SK-N-SH treated with all-trans-retinoic acid at 6 μM for 48 hours (cell line): Measurements from ENCODE around the gene PDLIM7.

ENCODE experiments used
- ATAC-seq: fragments of 200-7000 bp; cut with Tn5 transposase; 3 replicates; pipeline ENCODE4 v1.9.1; 2020; ENCODE audit warnings: mild to moderate bottlenecking, moderate library complexity
- ARNTL ChIP-seq: fragments of 450-650 bp; formaldehyde crosslinking; IDR thresholded peaks from 2 replicates; pipeline ENCODE4 v1.5.0; 2020; ENCODE audit warnings: low read depth, mild to moderate bottlenecking, moderate library complexity, borderline replicate concordance
- CREB5 ChIP-seq: fragments of 250-450 bp; sonication (Bioruptor Pico); IDR thresholded peaks from 2 replicates; pipeline ENCODE4 v1.5.1; 2020; ENCODE audit warnings: low read depth, mild to moderate bottlenecking, moderate library complexity
- CSDC2 ChIP-seq: fragments of 250-450 bp; sonication (Bioruptor Pico); IDR thresholded peaks from 2 replicates; pipeline ENCODE4 v1.5.0; 2020; ENCODE audit warnings: mild to moderate bottlenecking, moderate library complexity
- GLIS3 ChIP-seq: fragments of 250-450 bp; sonication (Bioruptor Pico); IDR thresholded peaks from 2 replicates; pipeline ENCODE4 v1.5.0; 2020; ENCODE audit warnings: mild to moderate bottlenecking, moderate library complexity
- ISL1 ChIP-seq: fragments of 250-450 bp; sonication (Bioruptor Pico); IDR thresholded peaks from 2 replicates; pipeline ENCODE4 v2.1.2; 2022; ENCODE audit warnings: mild to moderate bottlenecking, moderate library complexity
- OSR1 ChIP-seq: fragments of 250-450 bp; sonication (Bioruptor Pico); IDR thresholded peaks from 2 replicates; pipeline ENCODE4 v1.8.0; 2022; ENCODE audit warnings: moderate library complexity, mild to moderate bottlenecking, inconsistent platforms
- PPARA ChIP-seq: fragments of 250-450 bp; sonication (Bioruptor Pico); IDR thresholded peaks from 2 replicates; pipeline ENCODE4 v1.5.0; 2020; ENCODE audit warnings: mild to moderate bottlenecking, borderline replicate concordance
- RARB ChIP-seq: fragments of 250-450 bp; sonication (Bioruptor Pico); IDR thresholded peaks from 2 replicates; pipeline ENCODE4 v1.8.0; 2021; ENCODE audit warnings: mild to moderate bottlenecking, moderate library complexity
- SNAI2 ChIP-seq: fragments of 250-450 bp; sonication (Bioruptor Pico); IDR thresholded peaks from 2 replicates; pipeline ENCODE4 v1.5.0; 2020; ENCODE audit warnings: mild to moderate bottlenecking, moderate library complexity
- TCF4 ChIP-seq: fragments of 250-450 bp; sonication (Bioruptor Pico); IDR thresholded peaks from 2 replicates; pipeline ENCODE4 v1.8.0; 2021; ENCODE audit warnings: mild to moderate bottlenecking, moderate library complexity, borderline replicate concordance
- ZFP3 ChIP-seq: fragments of 250-450 bp; sonication (Bioruptor Pico); IDR thresholded peaks from 2 replicates; pipeline ENCODE4 v1.5.0; 2020; ENCODE audit warnings: mild to moderate bottlenecking, moderate library complexity
- ZFP30 ChIP-seq: fragments of 450-650 bp; formaldehyde crosslinking; IDR thresholded peaks from 2 replicates; pipeline ENCODE4 v1.5.0; 2022; ENCODE audit warnings: mild to moderate bottlenecking, moderate library complexity
- ZNF70 ChIP-seq: fragments of 450-650 bp; formaldehyde crosslinking; IDR thresholded peaks from 2 replicates; pipeline ENCODE4 v1.5.0; 2020; ENCODE audit warnings: mild to moderate bottlenecking, moderate library complexity
- TF ChIP-seq, protein P1 (sequence below): fragments of 250-450 bp; sonication (Bioruptor Pico); IDR thresholded peaks from 2 replicates; pipeline ENCODE4 v1.8.0; 2020; ENCODE audit warnings: mild to moderate bottlenecking, moderate library complexity, borderline replicate concordance
- TF ChIP-seq, protein P2 (sequence below): fragments of 250-450 bp; sonication (Bioruptor Pico); IDR thresholded peaks from 2 replicates; pipeline ENCODE4 v1.5.1; 2021; ENCODE audit warnings: mild to moderate bottlenecking, moderate library complexity
- TF ChIP-seq, protein P3 (sequence below): fragments of 250-450 bp; sonication (Bioruptor Pico); IDR thresholded peaks from 2 replicates; pipeline ENCODE4 v1.5.0; 2020; ENCODE audit warnings: mild to moderate bottlenecking, moderate library complexity
- TF ChIP-seq, protein P4 (sequence below): fragments of 250-450 bp; sonication (Bioruptor Pico); IDR thresholded peaks from 2 replicates; pipeline ENCODE4 v1.8.0; 2021; ENCODE audit warnings: low read depth, mild to moderate bottlenecking, moderate library complexity, borderline replicate concordance

The PDLIM7 gene

DNA sequence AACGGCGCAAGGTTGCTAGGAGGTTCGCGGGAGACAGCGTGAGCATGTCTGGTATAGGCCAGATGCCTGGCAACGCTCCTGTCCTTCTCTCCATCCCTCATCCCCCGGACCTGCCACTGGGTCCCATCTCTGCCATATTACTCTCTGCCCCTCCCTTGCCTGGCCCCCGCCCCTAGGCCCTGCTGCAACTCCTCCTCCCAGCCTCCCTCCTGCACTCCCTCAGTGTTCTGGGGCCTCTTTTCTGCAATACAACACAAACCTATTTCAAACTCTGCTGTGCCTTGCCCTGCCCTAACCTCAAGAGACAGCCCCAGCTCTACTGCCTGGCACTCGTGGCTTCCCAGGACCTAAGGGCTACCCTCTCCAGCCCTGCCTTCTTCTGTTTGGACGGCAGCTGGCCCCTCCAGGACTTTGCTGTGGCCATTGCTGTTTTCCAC, 15.0 kb downstream of the PDLIM7 start:
- peak; percentile 1 for ATAC-seq
- no peak for TF ChIP-seq ZNF70
- TF ChIP-seq, protein P1, sequence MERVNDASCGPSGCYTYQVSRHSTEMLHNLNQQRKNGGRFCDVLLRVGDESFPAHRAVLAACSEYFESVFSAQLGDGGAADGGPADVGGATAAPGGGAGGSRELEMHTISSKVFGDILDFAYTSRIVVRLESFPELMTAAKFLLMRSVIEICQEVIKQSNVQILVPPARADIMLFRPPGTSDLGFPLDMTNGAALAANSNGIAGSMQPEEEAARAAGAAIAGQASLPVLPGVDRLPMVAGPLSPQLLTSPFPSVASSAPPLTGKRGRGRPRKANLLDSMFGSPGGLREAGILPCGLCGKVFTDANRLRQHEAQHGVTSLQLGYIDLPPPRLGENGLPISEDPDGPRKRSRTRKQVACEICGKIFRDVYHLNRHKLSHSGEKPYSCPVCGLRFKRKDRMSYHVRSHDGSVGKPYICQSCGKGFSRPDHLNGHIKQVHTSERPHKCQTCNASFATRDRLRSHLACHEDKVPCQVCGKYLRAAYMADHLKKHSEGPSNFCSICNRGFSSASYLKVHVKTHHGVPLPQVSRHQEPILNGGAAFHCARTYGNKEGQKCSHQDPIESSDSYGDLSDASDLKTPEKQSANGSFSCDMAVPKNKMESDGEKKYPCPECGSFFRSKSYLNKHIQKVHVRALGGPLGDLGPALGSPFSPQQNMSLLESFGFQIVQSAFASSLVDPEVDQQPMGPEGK (CRISPR knock-in tag): peak; percentile 35; the same call in 1 of the 2 replicates
- TF ChIP-seq, protein P2, sequence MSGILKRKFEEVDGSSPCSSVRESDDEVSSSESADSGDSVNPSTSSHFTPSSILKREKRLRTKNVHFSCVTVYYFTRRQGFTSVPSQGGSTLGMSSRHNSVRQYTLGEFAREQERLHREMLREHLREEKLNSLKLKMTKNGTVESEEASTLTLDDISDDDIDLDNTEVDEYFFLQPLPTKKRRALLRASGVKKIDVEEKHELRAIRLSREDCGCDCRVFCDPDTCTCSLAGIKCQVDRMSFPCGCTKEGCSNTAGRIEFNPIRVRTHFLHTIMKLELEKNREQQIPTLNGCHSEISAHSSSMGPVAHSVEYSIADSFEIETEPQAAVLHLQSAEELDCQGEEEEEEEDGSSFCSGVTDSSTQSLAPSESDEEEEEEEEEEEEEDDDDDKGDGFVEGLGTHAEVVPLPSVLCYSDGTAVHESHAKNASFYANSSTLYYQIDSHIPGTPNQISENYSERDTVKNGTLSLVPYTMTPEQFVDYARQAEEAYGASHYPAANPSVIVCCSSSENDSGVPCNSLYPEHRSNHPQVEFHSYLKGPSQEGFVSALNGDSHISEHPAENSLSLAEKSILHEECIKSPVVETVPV: no peak

DNA sequence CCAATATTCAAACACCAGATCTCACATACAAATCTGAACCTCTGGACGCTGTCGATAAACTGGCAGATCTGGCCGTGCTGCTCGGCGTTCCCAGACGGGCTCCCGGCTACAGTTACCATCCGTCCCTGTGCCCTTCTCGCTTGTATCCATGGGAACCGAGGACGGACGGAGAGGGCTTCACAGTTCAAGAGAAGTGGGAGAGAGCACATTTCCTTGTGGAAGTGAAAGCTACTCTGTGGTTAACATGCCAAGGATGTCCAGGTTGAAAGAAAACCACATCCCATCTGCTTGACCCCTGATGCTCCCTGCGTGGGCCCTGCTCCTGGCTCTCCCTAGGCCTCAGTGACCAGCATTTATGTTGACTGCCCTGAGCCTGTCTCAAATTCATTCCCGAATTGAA, 17.6 kb downstream of the PDLIM7 start:
- TF ChIP-seq, protein P3, sequence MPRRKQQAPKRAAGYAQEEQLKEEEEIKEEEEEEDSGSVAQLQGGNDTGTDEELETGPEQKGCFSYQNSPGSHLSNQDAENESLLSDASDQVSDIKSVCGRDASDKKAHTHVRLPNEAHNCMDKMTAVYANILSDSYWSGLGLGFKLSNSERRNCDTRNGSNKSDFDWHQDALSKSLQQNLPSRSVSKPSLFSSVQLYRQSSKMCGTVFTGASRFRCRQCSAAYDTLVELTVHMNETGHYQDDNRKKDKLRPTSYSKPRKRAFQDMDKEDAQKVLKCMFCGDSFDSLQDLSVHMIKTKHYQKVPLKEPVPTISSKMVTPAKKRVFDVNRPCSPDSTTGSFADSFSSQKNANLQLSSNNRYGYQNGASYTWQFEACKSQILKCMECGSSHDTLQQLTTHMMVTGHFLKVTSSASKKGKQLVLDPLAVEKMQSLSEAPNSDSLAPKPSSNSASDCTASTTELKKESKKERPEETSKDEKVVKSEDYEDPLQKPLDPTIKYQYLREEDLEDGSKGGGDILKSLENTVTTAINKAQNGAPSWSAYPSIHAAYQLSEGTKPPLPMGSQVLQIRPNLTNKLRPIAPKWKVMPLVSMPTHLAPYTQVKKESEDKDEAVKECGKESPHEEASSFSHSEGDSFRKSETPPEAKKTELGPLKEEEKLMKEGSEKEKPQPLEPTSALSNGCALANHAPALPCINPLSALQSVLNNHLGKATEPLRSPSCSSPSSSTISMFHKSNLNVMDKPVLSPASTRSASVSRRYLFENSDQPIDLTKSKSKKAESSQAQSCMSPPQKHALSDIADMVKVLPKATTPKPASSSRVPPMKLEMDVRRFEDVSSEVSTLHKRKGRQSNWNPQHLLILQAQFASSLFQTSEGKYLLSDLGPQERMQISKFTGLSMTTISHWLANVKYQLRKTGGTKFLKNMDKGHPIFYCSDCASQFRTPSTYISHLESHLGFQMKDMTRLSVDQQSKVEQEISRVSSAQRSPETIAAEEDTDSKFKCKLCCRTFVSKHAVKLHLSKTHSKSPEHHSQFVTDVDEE (CRISPR knock-in tag): peak; percentile 9; the same call in 1 of the 2 replicates
- TF ChIP-seq ZFP30: no peak
- ATAC-seq: peak; percentile 13

DNA sequence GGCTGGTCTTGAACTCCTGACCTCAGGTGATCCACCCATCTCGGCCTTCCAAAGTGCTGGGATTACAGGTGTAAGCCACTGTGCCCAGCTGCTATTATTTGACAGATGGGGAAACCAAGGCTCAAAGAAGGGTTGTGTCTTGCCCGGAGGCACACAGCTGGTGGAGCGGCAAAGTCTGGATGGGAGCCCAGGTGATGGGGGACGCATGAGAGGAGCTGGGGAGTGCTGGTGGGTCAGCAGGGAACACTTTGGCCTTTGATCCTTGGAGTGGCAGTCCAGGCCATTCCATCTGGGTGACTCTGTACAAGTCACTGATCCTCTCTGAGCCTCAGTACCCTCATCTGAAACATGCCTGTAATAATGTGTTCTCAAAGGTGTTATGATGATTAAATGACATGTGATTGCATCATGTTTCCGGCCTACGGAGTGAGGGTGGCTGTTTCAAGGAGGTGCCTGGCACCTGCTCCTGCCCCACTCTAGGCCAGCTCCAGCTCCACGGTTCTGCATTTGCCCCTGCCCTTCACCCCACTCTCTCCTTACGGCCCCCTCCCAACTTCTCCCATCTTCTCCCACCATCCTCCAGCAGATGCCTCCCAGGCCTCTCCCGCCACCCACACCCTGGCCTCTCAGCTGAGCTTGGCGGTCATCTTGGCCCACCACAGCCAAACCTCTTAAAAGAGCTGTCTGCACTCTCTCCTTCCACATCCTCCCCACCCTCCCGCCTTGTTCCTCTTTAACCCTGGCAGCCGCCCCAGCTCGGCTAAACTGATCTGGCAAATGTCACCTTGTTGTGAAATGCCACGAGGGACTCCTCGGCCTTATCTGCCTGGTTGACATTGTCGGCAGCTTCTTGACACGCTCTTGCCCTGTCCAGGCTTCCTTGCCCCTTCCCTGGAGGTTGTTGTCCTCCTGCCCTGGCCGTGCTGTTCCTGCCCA, 18.4 kb downstream of the PDLIM7 start:
- TF ChIP-seq OSR1 (CRISPR knock-in tag) (no peak), ISL1 (peak; percentile 20; the same call in 1 of the 2 replicates), TCF4 (CRISPR knock-in tag) (peak; percentile 65; the same call in 1 of the 2 replicates), RARB (no peak)
- TF ChIP-seq, protein P3 (CRISPR knock-in tag): peak; percentile 54; the same call in 1 of the 2 replicates
- peak; percentile 19 for ATAC-seq

DNA sequence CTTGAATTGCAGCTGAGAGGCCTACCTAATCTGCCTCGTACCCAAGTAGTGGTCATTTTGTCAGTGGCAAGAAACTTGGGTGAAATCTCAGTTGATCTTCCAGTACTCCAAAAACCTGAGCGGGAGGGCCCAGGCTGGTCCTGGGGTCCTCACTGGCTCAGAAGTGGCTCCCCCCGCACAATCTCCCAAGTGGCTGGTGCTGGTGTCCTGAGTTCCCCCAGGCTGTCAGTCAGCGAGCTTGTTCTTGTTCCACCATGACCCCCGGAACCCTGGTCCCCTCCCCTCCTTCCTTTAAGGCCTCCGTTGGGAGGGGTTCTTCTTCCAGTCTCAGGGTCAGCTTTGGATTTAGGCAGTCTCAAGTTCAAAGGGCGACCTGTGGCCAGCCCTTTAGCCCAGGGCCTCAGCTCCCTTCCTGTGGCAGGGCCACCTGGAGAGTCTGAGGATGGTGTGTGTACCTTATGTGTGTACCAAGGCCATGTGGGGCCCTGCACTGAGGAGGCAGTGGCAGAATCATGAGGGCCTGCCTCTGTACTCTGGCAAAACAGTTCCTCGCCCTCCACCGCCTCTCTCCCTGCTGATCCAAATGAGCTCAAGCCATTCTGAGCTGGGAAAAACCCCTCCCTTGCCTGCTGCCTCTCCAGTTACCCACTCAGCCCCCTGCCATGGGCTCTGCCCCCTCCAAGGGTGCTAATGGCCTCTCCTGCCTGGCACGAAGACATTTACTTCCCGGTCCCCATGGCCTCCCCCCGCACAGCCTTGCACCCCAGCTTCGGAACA, 19.5 kb downstream of the PDLIM7 start:
- no peak; the same call in 2 of the 3 replicates for ATAC-seq
- TF ChIP-seq, protein P3 (CRISPR knock-in tag): no peak
- TF ChIP-seq ZNF70: no peak
- no peak for TF ChIP-seq GLIS3 (CRISPR knock-in tag)
- no peak for TF ChIP-seq CREB5
- TF ChIP-seq TCF4 (CRISPR knock-in tag): no peak
- no peak for TF ChIP-seq OSR1 (CRISPR knock-in tag)
- no peak for TF ChIP-seq CSDC2 (CRISPR knock-in tag)
- TF ChIP-seq ARNTL (CRISPR knock-in tag): no peak
- no peak for TF ChIP-seq ZFP3
- TF ChIP-seq, protein P4, sequence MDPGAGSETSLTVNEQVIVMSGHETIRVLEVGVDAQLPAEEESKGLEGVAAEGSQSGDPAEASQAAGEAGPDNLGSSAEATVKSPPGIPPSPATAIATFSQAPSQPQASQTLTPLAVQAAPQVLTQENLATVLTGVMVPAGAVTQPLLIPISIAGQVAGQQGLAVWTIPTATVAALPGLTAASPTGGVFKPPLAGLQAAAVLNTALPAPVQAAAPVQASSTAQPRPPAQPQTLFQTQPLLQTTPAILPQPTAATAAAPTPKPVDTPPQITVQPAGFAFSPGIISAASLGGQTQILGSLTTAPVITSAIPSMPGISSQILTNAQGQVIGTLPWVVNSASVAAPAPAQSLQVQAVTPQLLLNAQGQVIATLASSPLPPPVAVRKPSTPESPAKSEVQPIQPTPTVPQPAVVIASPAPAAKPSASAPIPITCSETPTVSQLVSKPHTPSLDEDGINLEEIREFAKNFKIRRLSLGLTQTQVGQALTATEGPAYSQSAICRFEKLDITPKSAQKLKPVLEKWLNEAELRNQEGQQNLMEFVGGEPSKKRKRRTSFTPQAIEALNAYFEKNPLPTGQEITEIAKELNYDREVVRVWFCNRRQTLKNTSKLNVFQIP (CRISPR knock-in tag): no peak
- no peak for TF ChIP-seq RARB
- TF ChIP-seq PPARA (CRISPR knock-in tag): no peak
- no peak for TF ChIP-seq SNAI2 (CRISPR knock-in tag)
